DMS 273 treated with DMSO at 0.1 percent for 48 hours (cell line): ENCODE measurements around the gene ABCG2.
"Not testable (repeated sequence)": the region's sequence is repeated elsewhere in the genome, so short reads cannot be mapped to it uniquely, and the experiment has no call there.

Experiments
- DNase-seq: peaks from one replicate; lab custom pipeline; 2025; lab: John Stamatoyannopoulos, UW

The ABCG2 gene

GRCh38 chr4:88112856-88113255 lies 45.6 kb downstream of the ABCG2 start:
- no peak for DNase-seq

- DNase-seq = no peak
These were observed 47.6 kb downstream of the ABCG2 start for GRCh38 chr4:88110826-88111225.

GRCh38 chr4:88109123-88109881 lies 49.1 kb downstream of the ABCG2 start:
- no peak for DNase-seq

- DNase-seq = no peak
These were observed 49.7 kb downstream of the ABCG2 start for GRCh38 chr4:88108747-88109122.

- DNase-seq = not testable (repeated sequence)
These were observed 50.4 kb downstream of the ABCG2 start for GRCh38 chr4:88108108-88108465.

GRCh38 chr4:88107406-88108107 lies 50.9 kb downstream of the ABCG2 start:
- no peak for DNase-seq

GRCh38 chr4:88106205-88106604 lies 52.2 kb downstream of the ABCG2 start:
- DNase-seq = no peak

- DNase-seq = no peak
These were observed 53.4 kb downstream of the ABCG2 start for GRCh38 chr4:88104902-88105610.

GRCh38 chr4:88102026-88102425 lies 56.4 kb downstream of the ABCG2 start:
- no peak for DNase-seq

- DNase-seq = no peak
These were observed 57.3 kb downstream of the ABCG2 start for GRCh38 chr4:88101165-88101564.

GRCh38 chr4:88098993-88099752 lies 59.3 kb downstream of the ABCG2 start:
- no peak for DNase-seq

GRCh38 chr4:88097781-88098180 lies 60.7 kb downstream of the ABCG2 start:
- no peak for DNase-seq

GRCh38 chr4:88097301-88097700 lies 61.1 kb downstream of the ABCG2 start:
- DNase-seq = no peak

- DNase-seq = no peak
These were observed 64.6 kb downstream of the ABCG2 start for GRCh38 chr4:88093874-88094273.

- DNase-seq = no peak
These were observed 67.1 kb downstream of the ABCG2 start for GRCh38 chr4:88091378-88091777.

- no peak for DNase-seq
These were observed 67.5 kb downstream of the ABCG2 start for GRCh38 chr4:88090898-88091297.

GRCh38 chr4:88087004-88087403 lies 71.4 kb downstream of the ABCG2 start:
- no peak for DNase-seq

- no peak for DNase-seq
These were observed 77.8 kb downstream of the ABCG2 start for GRCh38 chr4:88080626-88081025.

GRCh38 chr4:88078579-88078978 lies 79.9 kb downstream of the ABCG2 start:
- no peak for DNase-seq

GRCh38 chr4:88077911-88078524 lies 80.4 kb downstream of the ABCG2 start:
- no peak for DNase-seq

GRCh38 chr4:88075336-88075735 lies 83.1 kb downstream of the ABCG2 start:
- no peak for DNase-seq

GRCh38 chr4:88070031-88070430 lies 88.4 kb downstream of the ABCG2 start:
- no peak for DNase-seq
